Inflammatory macrophage (primary cell): ENCODE data around the gene DSN1.

ENCODE experiments used
- DNase-seq, 2 donors: peaks; one replicate each; pipeline ENCODE4 v3.0.0-alpha.2; 2020 to 2022

The DSN1 gene

GRCh38 chr20:36754656-36755222 is 18.8 kb downstream of the DSN1 start:
- peak; percentile 70 to 88 for DNase-seq

- no peak for DNase-seq
Measured at GRCh38 chr20:36752582-36752981, 21.0 kb downstream of the DSN1 start.

GRCh38 chr20:36745927-36746659 is 27.5 kb downstream of the DSN1 start, which contains the start of gene NDRG3:
Gene NDRG3, minus strand, starts transcription at chr20:36746090. Its CDS starts 24,355 bp downstream, at chr20:36721735.
- DNase-seq, result peak; percentile 95

GRCh38 chr20:36745234-36745926 is 28.2 kb downstream of the DSN1 start:
- peak in 1 of 2 donors; percentile 29 for DNase-seq

- DNase-seq, result no peak
Measured at GRCh38 chr20:36744764-36745191, 28.8 kb downstream of the DSN1 start.

GRCh38 chr20:36744243-36744642 is 29.3 kb downstream of the DSN1 start:
- DNase-seq, result no peak

GRCh38 chr20:36742558-36742957 is 31.0 kb downstream of the DSN1 start:
- DNase-seq, result no peak

GRCh38 chr20:36741072-36741471 is 32.5 kb downstream of the DSN1 start:
- DNase-seq, result no peak

- DNase-seq, result no peak
Measured at GRCh38 chr20:36737183-36737499, 36.4 kb downstream of the DSN1 start.

- no peak for DNase-seq
Measured at GRCh38 chr20:36736451-36737182, 36.9 kb downstream of the DSN1 start.

GRCh38 chr20:36732456-36732855 is 41.1 kb downstream of the DSN1 start:
- no peak for DNase-seq

GRCh38 chr20:36728986-36729385 is 44.6 kb downstream of the DSN1 start:
- DNase-seq, result no peak

- DNase-seq, result no peak
Measured at GRCh38 chr20:36726168-36726567, 47.4 kb downstream of the DSN1 start.

- peak; percentile 30 to 48 for DNase-seq
Measured at GRCh38 chr20:36720510-36720909, 53.1 kb downstream of the DSN1 start.

GRCh38 chr20:36717657-36718056 is 55.9 kb downstream of the DSN1 start:
- peak; percentile 47 to 48 for DNase-seq

GRCh38 chr20:36717021-36717420 is 56.5 kb downstream of the DSN1 start:
- DNase-seq, result no peak

GRCh38 chr20:36712775-36713174 is 60.8 kb downstream of the DSN1 start:
- DNase-seq, result no peak

GRCh38 chr20:36709126-36709525 is 64.4 kb downstream of the DSN1 start:
- no peak for DNase-seq

GRCh38 chr20:36703530-36703929 is 70.0 kb downstream of the DSN1 start:
- no peak for DNase-seq
